GM18511 (cell line): ENCODE results near the gene SLC16A4.

Experiments used
- ATAC-seq: cut with Tn5 transposase; IDR thresholded peaks from one replicate; pipeline ENCODE4 v1.9.1; 2021; ENCODE audit warnings: mild to moderate bottlenecking, moderate library complexity; ENCODE audit not compliant: unreplicated experiment

The SLC16A4 gene

DNA sequence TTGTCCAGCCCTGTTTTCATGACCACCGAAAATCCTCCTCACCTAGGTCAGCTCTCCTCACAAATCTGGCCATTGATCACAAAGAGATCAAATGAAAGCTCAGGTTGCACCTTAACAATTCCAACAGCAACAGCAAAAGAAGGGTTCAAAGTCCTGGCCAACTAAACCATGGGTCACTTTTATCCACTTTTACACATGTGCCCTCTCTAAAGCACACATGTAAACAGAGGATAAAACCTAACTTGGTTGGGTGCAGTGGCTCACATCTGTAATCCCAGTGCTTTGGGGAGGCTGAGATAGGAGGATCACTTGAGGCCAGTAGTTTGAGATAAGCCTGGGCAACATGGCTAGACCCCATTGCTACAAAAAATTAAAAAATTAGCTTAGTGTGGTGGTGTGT, 55.6 kb downstream of the SLC16A4 start:
- no peak for ATAC-seq

- no peak for ATAC-seq
Observed at GRCh38 chr1:110328700-110329099, 62.1 kb downstream of the SLC16A4 start.

DNA sequence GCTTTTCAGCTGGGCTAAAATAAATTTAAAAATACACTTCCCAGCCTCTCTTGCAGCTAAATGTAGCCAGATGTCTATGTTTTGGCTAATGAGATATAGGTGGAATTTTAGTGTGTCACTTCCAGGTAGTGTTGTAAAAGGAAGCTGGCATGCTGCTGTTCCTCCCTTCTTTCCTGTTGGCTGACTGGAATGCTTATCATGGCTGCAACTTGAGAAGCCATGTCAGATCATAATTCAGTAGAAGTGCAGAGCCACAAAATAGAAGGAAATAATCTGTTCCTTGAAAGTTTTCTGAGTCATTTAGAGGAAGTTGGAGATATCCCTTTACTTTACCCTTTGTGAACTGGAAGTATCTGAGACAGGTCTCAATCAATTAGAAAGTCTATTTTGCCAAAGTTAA, 62.6 kb downstream of the SLC16A4 start:
- ATAC-seq, result no peak

DNA sequence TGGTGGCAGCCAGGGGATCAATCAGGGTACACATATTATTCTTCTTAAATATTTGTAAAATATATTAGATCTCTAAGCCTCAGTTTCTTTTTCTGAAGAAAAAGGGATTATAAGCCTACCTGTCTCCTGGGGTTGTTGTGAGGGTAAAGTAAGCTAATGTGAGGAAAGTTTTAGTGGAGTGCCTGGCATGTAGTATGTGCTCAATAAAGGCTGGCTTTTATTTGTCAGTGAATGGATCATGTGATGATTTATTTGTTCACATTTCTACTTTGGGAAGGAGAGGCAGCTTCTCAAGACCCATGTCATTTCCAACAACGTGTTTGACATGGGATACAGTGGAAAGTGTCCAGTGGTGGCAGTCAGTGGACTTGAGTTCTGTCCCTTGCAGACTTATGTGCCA, 64.0 kb downstream of the SLC16A4 start:
- no peak for ATAC-seq

DNA sequence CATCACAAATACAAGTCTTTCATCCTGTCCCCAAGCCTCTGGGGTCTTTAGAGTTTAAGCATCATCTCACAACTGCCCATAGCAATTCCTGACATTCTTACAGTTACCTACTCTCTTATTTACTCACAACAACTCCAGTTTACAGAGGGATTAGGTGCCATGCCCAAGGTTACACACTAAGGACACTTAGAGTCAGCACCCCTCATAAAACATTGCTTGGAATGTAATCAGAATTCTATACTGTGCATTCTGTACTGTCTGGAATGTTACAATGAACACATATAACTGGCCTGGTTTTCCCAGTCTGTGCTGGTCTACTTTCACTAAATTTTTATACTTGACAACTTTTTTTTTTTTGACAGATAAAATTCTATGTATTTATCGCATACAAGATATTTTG, 66.2 kb downstream of the SLC16A4 start:
- no peak for ATAC-seq

- ATAC-seq, result no peak
Observed at GRCh38 chr1:110321846-110322245, 69.0 kb downstream of the SLC16A4 start.

GRCh38 chr1:110321045-110321444, 69.8 kb downstream of the SLC16A4 start:
- no peak for ATAC-seq

GRCh38 chr1:110320168-110320518, 70.7 kb downstream of the SLC16A4 start:
- no peak for ATAC-seq

DNA sequence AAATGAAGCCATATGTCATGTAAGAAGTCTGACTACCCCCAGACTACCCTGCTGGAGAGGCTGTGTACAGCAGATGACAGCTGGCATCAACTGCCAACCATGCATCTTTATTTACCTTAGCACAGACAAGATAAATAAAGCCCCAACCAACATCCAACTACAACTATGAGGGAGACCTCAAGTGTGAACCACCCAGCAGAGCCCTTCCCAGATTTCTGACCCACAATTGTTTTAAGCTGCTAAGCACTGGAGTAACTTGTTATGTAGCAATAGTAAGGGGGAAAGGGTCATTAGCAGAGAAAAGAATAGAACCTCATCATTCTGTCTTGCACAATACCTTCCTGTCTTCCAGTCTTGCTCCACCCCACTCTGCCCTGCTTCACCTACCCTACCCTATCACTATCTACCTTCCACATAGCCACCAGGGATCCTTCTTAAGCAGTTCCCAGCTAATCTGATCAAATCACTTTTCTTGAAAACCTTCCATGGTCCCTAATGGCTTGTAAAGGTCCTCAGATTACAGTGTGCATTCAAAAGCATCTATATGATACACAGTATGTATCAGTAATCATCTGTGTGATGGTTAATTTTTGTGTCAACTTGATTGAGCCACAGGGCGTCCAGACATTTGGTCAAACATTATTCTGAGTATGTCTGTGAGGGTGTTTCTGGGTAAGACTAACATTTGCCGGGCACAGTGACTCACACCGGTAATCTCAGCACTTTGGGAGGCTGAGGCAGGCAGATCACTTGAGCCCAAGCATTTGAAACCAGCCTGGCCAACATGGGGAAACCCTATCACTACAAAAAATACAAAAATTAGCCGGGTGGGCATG, 71.3 kb downstream of the SLC16A4 start:
- no peak for ATAC-seq

DNA sequence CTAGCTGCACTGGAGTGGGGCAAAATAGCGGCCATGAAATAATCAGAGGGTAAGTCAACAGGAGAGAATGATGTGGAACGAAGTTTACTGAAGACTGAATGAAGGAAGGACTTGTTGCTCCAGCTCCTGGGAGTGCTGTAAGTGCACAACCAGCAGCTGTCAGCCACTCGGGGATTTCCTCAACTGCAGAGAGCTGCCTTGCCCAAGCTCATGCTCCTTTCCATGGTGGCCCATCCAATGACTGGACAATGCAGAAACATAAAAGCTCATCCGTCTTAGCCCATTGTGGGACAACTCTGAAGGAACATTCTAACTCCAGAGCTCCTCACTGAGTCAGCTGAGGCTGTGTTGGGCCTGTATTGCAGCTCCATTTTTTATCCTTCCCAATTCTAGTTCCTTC, 72.8 kb downstream of the SLC16A4 start:
- no peak for ATAC-seq

- no peak for ATAC-seq
Observed at GRCh38 chr1:110316735-110317134, 74.1 kb downstream of the SLC16A4 start.
